K562 (cell line): ENCODE results near the gene RREB1. TPM values are rescaled to one million over a fixed set of nuclear protein-coding genes. Genes with fewer than 3 reads are reported as not detected.

Experiments
- CREBBP ChIP-seq: IDR thresholded peaks from one replicate; pipeline ENCODE4 v1.6.1; 2012; ENCODE audit warnings: low read depth, mild to moderate bottlenecking, control low read depth, inconsistent platforms, low read length
- CSDE1 ChIP-seq, 2 experiments: fragments of 450-650 bp; IDR thresholded peaks; 2 replicates each; pipeline ENCODE4 v1.6.1; 2016; ENCODE audit warnings: mild to moderate bottlenecking in 1 of 2
- ELF4 ChIP-seq: fragments of 450-650 bp; formaldehyde crosslinking; IDR thresholded peaks from 2 replicates; pipeline ENCODE4 v1.4.0; 2022; ENCODE audit warnings: missing genetic modification characterization
- RAD21 ChIP-seq, 2 experiments: fragments of 250-450 bp in 1 of 2; fragments of 450-650 bp in 1 of 2; sonication (Bioruptor Pico) in 1 of 2; formaldehyde crosslinking in 1 of 2; IDR thresholded peaks in 1 of 2; conservative IDR thresholded peaks in 1 of 2; 2 replicates each; pipeline versions ENCODE4 v1.4.0 to v1.8.0; 2020 to 2022; ENCODE audit warnings: mild to moderate bottlenecking in 2 of 2, moderate library complexity in 1 of 2
- RBM14 ChIP-seq: fragments of 200-400 bp; formaldehyde crosslinking; IDR thresholded peaks from 2 replicates; pipeline ENCODE4 v1.6.1; 2018; ENCODE audit warnings: low read depth, mild to moderate bottlenecking, low read length, moderate library complexity, borderline replicate concordance; ENCODE audit not compliant: insufficient read depth
- STAT5B ChIP-seq: fragments of 250-450 bp; sonication (Bioruptor Pico); IDR thresholded peaks from 2 replicates; pipeline ENCODE4 v1.8.0; 2021; ENCODE audit warnings: mild to moderate bottlenecking, inconsistent platforms
- TGIF2 ChIP-seq: sonication (generic); formaldehyde crosslinking; IDR thresholded peaks from 2 replicates; pipeline ENCODE4 v1.8.1; 2022; ENCODE audit warnings: mild to moderate bottlenecking, missing genetic modification reagents, moderate library complexity
- ZKSCAN3 ChIP-seq: fragments of 250-450 bp; sonication (Bioruptor Pico); IDR thresholded peaks from 2 replicates; pipeline ENCODE4 v1.4.0; 2020
- ZNF561 ChIP-seq: fragments of 450-650 bp; formaldehyde crosslinking; conservative IDR thresholded peaks from 2 replicates; pipeline ENCODE4 v1.4.0; 2020; ENCODE audit warnings: mild to moderate bottlenecking, moderate library complexity
- polyA plus RNA-seq, 8 experiments: library from polyadenylated mRNA; depleted of rRNA in 4 of 8; stranded (reverse) in 5 of 8; unstranded in 3 of 8; fragments of >200 nt; fragmentation: Nextera tagmentation in 2 of 8; fragmentation: Illumina TruSeq in 1 of 8; extraction: Ambion mirVana in 2 of 8; extraction: Trizol in 1 of 8; gene quantifications; 2 replicates each; pipeline versions ENCODE4 v1.2.1 to v1.2.3, GENCODE V29; 2011 to 2014; ENCODE audit warnings: inconsistent platforms in 1 of 8, missing spikeins in 1 of 8
- total RNA-seq, 7 experiments: library from RNA; depleted of rRNA in 6 of 7; stranded (reverse); fragments of >200 nt in 6 of 7; fragmentation: Illumina TruSeq in 2 of 7; extraction: Trizol in 2 of 7; gene quantifications; 2 replicates each; pipeline versions ENCODE4 v1.2.1 to v1.2.3, GENCODE V29; 2011 to 2021; ENCODE audit warnings: low replicate concordance in 1 of 7
- TF ChIP-seq, protein P1 (sequence below): fragments of 200-600 bp; sonication (generic); IDR thresholded peaks from one replicate; pipeline ENCODE4 v1.6.1; 2012; ENCODE audit warnings: mild to moderate bottlenecking, low read depth, low read length, inconsistent platforms
- TF ChIP-seq, protein P2 (sequence below): fragments of 250-450 bp; sonication (Bioruptor Pico); IDR thresholded peaks from 2 replicates; pipeline ENCODE4 v1.4.0; 2020; ENCODE audit warnings: mild to moderate bottlenecking, moderate library complexity, borderline replicate concordance
- TF ChIP-seq, protein P3 (sequence below): IDR thresholded peaks from 2 replicates; pipeline ENCODE4 v1.6.1; 2016; ENCODE audit warnings: missing genetic modification characterization, missing compliant biosample characterization

Gene RREB1
- total and polyA plus RNA-seq, 9 of the 15 experiments (the other 6 are each of a cell fraction or from before 2014, with no cell fraction given): 3.3 to 64.2 (median 19.3) TPM

DNA sequence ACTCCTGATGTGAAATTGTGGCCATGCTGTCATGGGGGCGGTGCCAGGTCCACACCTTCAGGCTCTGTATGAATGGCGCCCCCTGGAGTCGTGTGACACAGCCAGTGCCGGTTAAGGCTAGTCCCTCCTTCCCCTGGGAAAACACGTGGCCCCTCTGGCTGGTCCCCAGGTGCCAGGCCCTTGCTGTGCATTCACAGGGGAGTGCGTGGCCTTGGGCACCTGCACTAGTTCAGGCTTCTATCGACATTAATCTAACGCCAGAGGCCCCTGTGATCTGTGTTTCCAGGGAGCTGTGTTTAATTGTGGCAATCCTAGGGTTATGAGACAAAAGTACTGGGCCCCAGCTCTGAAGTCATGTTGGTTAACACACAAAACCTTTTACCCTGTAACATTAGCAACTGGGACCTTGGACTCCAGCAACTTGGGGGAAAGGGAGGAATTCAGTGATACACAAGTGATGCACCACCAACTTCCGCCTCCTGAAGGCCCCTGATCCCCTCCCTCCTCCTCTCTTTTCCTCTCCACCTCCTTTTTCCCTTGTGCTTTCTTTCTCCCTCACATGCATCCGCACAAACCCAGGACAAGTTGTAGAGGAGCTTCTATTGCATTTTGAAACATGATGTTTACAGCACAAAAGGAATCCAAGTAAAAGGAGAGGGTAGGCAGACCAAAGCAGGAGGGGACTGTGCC lies 131.3 kb downstream of the RREB1 start (continued):
- TF ChIP-seq, protein P1, sequence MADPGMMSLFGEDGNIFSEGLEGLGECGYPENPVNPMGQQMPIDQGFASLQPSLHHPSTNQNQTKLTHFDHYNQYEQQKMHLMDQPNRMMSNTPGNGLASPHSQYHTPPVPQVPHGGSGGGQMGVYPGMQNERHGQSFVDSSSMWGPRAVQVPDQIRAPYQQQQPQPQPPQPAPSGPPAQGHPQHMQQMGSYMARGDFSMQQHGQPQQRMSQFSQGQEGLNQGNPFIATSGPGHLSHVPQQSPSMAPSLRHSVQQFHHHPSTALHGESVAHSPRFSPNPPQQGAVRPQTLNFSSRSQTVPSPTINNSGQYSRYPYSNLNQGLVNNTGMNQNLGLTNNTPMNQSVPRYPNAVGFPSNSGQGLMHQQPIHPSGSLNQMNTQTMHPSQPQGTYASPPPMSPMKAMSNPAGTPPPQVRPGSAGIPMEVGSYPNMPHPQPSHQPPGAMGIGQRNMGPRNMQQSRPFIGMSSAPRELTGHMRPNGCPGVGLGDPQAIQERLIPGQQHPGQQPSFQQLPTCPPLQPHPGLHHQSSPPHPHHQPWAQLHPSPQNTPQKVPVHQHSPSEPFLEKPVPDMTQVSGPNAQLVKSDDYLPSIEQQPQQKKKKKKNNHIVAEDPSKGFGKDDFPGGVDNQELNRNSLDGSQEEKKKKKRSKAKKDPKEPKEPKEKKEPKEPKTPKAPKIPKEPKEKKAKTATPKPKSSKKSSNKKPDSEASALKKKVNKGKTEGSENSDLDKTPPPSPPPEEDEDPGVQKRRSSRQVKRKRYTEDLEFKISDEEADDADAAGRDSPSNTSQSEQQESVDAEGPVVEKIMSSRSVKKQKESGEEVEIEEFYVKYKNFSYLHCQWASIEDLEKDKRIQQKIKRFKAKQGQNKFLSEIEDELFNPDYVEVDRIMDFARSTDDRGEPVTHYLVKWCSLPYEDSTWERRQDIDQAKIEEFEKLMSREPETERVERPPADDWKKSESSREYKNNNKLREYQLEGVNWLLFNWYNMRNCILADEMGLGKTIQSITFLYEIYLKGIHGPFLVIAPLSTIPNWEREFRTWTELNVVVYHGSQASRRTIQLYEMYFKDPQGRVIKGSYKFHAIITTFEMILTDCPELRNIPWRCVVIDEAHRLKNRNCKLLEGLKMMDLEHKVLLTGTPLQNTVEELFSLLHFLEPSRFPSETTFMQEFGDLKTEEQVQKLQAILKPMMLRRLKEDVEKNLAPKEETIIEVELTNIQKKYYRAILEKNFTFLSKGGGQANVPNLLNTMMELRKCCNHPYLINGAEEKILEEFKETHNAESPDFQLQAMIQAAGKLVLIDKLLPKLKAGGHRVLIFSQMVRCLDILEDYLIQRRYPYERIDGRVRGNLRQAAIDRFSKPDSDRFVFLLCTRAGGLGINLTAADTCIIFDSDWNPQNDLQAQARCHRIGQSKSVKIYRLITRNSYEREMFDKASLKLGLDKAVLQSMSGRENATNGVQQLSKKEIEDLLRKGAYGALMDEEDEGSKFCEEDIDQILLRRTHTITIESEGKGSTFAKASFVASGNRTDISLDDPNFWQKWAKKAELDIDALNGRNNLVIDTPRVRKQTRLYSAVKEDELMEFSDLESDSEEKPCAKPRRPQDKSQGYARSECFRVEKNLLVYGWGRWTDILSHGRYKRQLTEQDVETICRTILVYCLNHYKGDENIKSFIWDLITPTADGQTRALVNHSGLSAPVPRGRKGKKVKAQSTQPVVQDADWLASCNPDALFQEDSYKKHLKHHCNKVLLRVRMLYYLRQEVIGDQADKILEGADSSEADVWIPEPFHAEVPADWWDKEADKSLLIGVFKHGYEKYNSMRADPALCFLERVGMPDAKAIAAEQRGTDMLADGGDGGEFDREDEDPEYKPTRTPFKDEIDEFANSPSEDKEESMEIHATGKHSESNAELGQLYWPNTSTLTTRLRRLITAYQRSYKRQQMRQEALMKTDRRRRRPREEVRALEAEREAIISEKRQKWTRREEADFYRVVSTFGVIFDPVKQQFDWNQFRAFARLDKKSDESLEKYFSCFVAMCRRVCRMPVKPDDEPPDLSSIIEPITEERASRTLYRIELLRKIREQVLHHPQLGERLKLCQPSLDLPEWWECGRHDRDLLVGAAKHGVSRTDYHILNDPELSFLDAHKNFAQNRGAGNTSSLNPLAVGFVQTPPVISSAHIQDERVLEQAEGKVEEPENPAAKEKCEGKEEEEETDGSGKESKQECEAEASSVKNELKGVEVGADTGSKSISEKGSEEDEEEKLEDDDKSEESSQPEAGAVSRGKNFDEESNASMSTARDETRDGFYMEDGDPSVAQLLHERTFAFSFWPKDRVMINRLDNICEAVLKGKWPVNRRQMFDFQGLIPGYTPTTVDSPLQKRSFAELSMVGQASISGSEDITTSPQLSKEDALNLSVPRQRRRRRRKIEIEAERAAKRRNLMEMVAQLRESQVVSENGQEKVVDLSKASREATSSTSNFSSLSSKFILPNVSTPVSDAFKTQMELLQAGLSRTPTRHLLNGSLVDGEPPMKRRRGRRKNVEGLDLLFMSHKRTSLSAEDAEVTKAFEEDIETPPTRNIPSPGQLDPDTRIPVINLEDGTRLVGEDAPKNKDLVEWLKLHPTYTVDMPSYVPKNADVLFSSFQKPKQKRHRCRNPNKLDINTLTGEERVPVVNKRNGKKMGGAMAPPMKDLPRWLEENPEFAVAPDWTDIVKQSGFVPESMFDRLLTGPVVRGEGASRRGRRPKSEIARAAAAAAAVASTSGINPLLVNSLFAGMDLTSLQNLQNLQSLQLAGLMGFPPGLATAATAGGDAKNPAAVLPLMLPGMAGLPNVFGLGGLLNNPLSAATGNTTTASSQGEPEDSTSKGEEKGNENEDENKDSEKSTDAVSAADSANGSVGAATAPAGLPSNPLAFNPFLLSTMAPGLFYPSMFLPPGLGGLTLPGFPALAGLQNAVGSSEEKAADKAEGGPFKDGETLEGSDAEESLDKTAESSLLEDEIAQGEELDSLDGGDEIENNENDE: no peak
- TF ChIP-seq, protein P2, sequence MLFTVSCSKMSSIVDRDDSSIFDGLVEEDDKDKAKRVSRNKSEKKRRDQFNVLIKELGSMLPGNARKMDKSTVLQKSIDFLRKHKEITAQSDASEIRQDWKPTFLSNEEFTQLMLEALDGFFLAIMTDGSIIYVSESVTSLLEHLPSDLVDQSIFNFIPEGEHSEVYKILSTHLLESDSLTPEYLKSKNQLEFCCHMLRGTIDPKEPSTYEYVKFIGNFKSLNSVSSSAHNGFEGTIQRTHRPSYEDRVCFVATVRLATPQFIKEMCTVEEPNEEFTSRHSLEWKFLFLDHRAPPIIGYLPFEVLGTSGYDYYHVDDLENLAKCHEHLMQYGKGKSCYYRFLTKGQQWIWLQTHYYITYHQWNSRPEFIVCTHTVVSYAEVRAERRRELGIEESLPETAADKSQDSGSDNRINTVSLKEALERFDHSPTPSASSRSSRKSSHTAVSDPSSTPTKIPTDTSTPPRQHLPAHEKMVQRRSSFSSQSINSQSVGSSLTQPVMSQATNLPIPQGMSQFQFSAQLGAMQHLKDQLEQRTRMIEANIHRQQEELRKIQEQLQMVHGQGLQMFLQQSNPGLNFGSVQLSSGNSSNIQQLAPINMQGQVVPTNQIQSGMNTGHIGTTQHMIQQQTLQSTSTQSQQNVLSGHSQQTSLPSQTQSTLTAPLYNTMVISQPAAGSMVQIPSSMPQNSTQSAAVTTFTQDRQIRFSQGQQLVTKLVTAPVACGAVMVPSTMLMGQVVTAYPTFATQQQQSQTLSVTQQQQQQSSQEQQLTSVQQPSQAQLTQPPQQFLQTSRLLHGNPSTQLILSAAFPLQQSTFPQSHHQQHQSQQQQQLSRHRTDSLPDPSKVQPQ (CRISPR knock-in tag): no peak
- TF ChIP-seq STAT5B: no peak
- no peak for TF ChIP-seq TGIF2 (CRISPR knock-in tag)
- no peak for TF ChIP-seq RBM14
- TF ChIP-seq RAD21 (CRISPR knock-in tag; conservative IDR thresholded peaks at IDR 0.05 in 1 of 2, IDR thresholded peaks at IDR 0.05 in 1 of 2): peak; percentile 82 to 94
- no peak for TF ChIP-seq ZKSCAN3 (CRISPR knock-in tag)
- TF ChIP-seq CSDE1 (IDR thresholded peaks at IDR 0.05): no peak
- TF ChIP-seq, protein P3, sequence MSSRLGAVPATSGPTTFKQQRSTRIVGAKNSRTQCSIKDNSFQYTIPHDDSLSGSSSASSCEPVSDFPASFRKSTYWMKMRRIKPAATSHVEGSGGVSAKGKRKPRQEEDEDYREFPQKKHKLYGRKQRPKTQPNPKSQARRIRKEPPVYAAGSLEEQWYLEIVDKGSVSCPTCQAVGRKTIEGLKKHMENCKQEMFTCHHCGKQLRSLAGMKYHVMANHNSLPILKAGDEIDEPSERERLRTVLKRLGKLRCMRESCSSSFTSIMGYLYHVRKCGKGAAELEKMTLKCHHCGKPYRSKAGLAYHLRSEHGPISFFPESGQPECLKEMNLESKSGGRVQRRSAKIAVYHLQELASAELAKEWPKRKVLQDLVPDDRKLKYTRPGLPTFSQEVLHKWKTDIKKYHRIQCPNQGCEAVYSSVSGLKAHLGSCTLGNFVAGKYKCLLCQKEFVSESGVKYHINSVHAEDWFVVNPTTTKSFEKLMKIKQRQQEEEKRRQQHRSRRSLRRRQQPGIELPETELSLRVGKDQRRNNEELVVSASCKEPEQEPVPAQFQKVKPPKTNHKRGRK (tag): no peak
- TF ChIP-seq CREBBP: no peak
- TF ChIP-seq ELF4 (CRISPR knock-in tag): no peak
- no peak for TF ChIP-seq ZNF561 (CRISPR knock-in tag)
